PC-3 (cell line): ENCODE data around the gene FTO.

ENCODE experiments used
- CTCF ChIP-seq: fragments of 300-600 bp; sonication (generic); conservative IDR thresholded peaks from 2 replicates; pipeline ENCODE4 v1.5.1; 2017; ENCODE audit warnings: antibody characterized with exemption, low read depth, mild to moderate bottlenecking, low read length
- EZH2phosphoT487 ChIP-seq: fragments of 300-600 bp; sonication (generic); IDR thresholded peaks from 2 replicates; pipeline ENCODE4 v1.6.1; 2018; ENCODE audit warnings: mild to moderate bottlenecking, antibody characterized with exemption, low read length, borderline replicate concordance

- TF ChIP-seq CTCF, result no peak
- no peak for TF ChIP-seq EZH2phosphoT487
Observed at GRCh38 chr16:53986793-53987192, 282.8 kb downstream of the FTO start.
